GM23248 (cell line): ENCODE results near the gene FAM169A.

Source experiments
- EZH2 ChIP-seq: fragments of 200-600 bp; sonication (generic); IDR thresholded peaks from 2 replicates; pipeline ENCODE4 v1.6.1; 2018; ENCODE audit warnings: antibody characterized with exemption, mild to moderate bottlenecking; ENCODE audit not compliant: insufficient read depth, poor library complexity, severe bottlenecking
- EZH2phosphoT487 ChIP-seq: fragments of 200-600 bp; sonication (generic); IDR thresholded peaks from 2 replicates; pipeline ENCODE4 v1.6.1; 2018; ENCODE audit warnings: antibody characterized with exemption, moderate library complexity, mild to moderate bottlenecking, low read depth; ENCODE audit not compliant: insufficient read depth

- TF ChIP-seq EZH2 (no peak), EZH2phosphoT487 (no peak)
Measured at GRCh38 chr5:74885170-74885569, 19.0 kb upstream of the FAM169A start.
